Ishikawa (cell line): ENCODE data around the gene PLA2G4F.

Experiments
- CEBPB ChIP-seq: IDR thresholded peaks from 2 replicates; pipeline ENCODE4 v1.6.1; 2012
- CREB1 ChIP-seq: IDR thresholded peaks from 2 replicates; pipeline ENCODE4 v1.6.1; 2012; ENCODE audit warnings: low read depth
- EGR1 ChIP-seq: IDR thresholded peaks from 2 replicates; pipeline ENCODE4 v1.6.1; 2012
- EP300 ChIP-seq: IDR thresholded peaks from 2 replicates; pipeline ENCODE4 v1.6.1; 2012; ENCODE audit warnings: borderline replicate concordance
- FOXM1 ChIP-seq: IDR thresholded peaks from 2 replicates; pipeline ENCODE4 v1.6.1; 2012; ENCODE audit warnings: low read depth, borderline replicate concordance
- MAX ChIP-seq: IDR thresholded peaks from 2 replicates; pipeline ENCODE4 v1.6.1; 2012
- NFIC ChIP-seq: IDR thresholded peaks from 2 replicates; pipeline ENCODE4 v1.6.1; 2012
- RAD21 ChIP-seq: IDR thresholded peaks from 2 replicates; pipeline ENCODE4 v1.6.1; 2012; ENCODE audit warnings: low read depth
- TAF1 ChIP-seq: IDR thresholded peaks from 2 replicates; pipeline ENCODE4 v1.6.1; 2012; ENCODE audit warnings: low read depth, mild to moderate bottlenecking
- TCF12 ChIP-seq: IDR thresholded peaks from 2 replicates; pipeline ENCODE4 v1.6.1; 2012; ENCODE audit warnings: low read depth
- TEAD4 ChIP-seq: IDR thresholded peaks from 2 replicates; pipeline ENCODE4 v1.6.1; 2012
- USF1 ChIP-seq: IDR thresholded peaks from 2 replicates; pipeline ENCODE4 v1.6.1; 2012
- YY1 ChIP-seq: IDR thresholded peaks from 2 replicates; pipeline ENCODE4 v1.6.1; 2012; ENCODE audit warnings: low read depth
- ZBTB7A ChIP-seq: IDR thresholded peaks from 2 replicates; pipeline ENCODE4 v1.6.1; 2012; ENCODE audit warnings: low read depth
- TF ChIP-seq, protein P1 (sequence below): IDR thresholded peaks from 2 replicates; pipeline ENCODE4 v1.6.1; 2012; ENCODE audit warnings: low read depth, mild to moderate bottlenecking

PLA2G4F gene

DNA sequence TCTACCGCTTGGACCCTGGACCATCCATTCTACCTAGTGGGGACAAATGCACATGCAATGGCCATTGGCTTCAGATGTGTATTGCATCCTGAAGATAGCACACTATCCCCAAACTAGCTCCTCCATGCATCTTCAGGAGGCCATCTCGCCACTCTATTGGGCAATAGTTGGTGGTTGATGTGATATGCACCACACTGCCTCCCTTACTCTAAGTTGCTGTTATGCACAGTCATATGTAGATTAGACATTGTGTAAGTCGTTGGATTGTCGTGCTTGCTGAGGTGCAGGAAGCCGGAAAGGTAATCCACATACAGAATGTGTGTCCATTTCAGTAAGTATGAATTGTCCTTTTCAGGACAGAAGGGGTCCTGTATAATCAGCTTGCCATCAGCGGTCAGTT, 35.4 kb downstream of the PLA2G4F start:
- no peak for TF ChIP-seq TAF1
- no peak for TF ChIP-seq ZBTB7A
- TF ChIP-seq TCF12: no peak
- no peak for TF ChIP-seq FOXM1
- no peak for TF ChIP-seq RAD21
- TF ChIP-seq CREB1: no peak

DNA sequence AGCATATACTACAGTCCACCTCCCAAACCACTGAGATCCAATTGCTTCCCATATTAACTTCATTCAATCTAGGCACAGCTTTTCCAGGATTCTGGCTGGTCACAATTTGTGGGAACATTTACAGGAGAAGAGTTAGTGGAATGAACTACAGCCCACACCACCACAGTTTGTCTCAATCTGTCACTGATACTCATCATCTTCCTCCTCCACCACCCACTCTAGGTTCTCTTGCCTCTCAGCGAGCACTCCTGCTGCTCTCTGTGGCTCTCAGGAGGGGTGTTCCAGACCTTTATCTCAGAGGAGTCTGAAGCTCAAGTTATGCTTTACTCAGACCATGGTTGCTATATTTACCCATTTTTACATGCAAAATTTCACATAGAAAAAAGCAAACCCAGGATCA, 36.2 kb downstream of the PLA2G4F start:
- no peak for TF ChIP-seq CEBPB

GRCh38 chr15:42119446-42119760, 37.0 kb downstream of the PLA2G4F start:
- TF ChIP-seq, protein P1, sequence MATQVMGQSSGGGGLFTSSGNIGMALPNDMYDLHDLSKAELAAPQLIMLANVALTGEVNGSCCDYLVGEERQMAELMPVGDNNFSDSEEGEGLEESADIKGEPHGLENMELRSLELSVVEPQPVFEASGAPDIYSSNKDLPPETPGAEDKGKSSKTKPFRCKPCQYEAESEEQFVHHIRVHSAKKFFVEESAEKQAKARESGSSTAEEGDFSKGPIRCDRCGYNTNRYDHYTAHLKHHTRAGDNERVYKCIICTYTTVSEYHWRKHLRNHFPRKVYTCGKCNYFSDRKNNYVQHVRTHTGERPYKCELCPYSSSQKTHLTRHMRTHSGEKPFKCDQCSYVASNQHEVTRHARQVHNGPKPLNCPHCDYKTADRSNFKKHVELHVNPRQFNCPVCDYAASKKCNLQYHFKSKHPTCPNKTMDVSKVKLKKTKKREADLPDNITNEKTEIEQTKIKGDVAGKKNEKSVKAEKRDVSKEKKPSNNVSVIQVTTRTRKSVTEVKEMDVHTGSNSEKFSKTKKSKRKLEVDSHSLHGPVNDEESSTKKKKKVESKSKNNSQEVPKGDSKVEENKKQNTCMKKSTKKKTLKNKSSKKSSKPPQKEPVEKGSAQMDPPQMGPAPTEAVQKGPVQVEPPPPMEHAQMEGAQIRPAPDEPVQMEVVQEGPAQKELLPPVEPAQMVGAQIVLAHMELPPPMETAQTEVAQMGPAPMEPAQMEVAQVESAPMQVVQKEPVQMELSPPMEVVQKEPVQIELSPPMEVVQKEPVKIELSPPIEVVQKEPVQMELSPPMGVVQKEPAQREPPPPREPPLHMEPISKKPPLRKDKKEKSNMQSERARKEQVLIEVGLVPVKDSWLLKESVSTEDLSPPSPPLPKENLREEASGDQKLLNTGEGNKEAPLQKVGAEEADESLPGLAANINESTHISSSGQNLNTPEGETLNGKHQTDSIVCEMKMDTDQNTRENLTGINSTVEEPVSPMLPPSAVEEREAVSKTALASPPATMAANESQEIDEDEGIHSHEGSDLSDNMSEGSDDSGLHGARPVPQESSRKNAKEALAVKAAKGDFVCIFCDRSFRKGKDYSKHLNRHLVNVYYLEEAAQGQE: no peak
- TF ChIP-seq RAD21: no peak
- TF ChIP-seq EP300: no peak
- TF ChIP-seq YY1: no peak
- TF ChIP-seq ZBTB7A: no peak
- no peak for TF ChIP-seq NFIC
- no peak for TF ChIP-seq USF1
- no peak for TF ChIP-seq TCF12
- no peak for TF ChIP-seq TEAD4
- no peak for TF ChIP-seq FOXM1
- TF ChIP-seq CEBPB: no peak
- TF ChIP-seq MAX: no peak

DNA sequence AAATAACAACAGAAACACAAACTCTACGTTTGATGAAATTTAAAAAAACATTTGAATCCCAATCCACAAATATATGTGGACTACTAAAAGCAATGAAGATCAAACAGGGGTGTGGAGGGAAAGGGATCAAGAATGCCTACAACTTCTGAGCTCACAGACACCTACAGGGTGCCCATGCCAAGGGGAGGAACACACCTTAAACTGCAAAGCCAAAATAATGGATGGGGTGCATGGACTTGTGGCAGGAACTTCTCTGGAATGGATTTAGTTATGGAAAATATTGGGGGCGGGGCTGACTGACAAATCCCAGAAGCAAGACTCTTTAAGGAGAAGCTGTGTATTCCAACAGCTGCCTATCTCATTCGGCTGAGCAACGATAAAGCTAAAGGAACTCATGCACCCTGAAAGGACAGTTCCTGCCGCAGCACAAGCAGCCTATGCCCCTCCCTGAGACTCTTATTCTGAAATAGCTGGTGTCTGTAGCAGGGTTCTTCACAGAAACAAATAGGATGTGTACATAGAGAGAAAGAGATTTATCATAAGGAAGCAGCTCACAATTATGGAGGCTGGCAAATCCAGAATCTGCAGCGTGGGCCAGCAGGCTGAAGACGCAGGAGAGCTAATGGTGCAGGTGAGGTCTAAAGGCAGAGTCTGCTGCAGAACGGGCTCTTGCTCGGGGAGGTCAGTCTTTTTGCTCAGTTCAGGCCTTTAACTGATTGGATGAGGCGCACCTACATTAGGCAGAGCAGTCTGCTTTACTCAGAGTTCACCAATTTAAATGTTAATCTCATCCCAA, 37.6 kb downstream of the PLA2G4F start:
- no peak for TF ChIP-seq EP300
- no peak for TF ChIP-seq TEAD4
- no peak for TF ChIP-seq FOXM1
- no peak for TF ChIP-seq YY1
- no peak for TF ChIP-seq CEBPB
- no peak for TF ChIP-seq MAX
- TF ChIP-seq TAF1: no peak
- no peak for TF ChIP-seq TCF12

GRCh38 chr15:42111924-42112323, 44.5 kb downstream of the PLA2G4F start:
- no peak for TF ChIP-seq RAD21
- no peak for TF ChIP-seq ZBTB7A
- TF ChIP-seq CEBPB: no peak
- TF ChIP-seq MAX: no peak
- no peak for TF ChIP-seq EGR1
- no peak for TF ChIP-seq CREB1
- no peak for TF ChIP-seq EP300
- TF ChIP-seq NFIC: no peak
- no peak for TF ChIP-seq TEAD4
- TF ChIP-seq, protein P1: no peak

- no peak for TF ChIP-seq EP300
- TF ChIP-seq ZBTB7A: no peak
- TF ChIP-seq TAF1: no peak
- TF ChIP-seq NFIC: no peak
- TF ChIP-seq USF1: no peak
- TF ChIP-seq CREB1: no peak
- no peak for TF ChIP-seq FOXM1
- TF ChIP-seq TEAD4: no peak
- no peak for TF ChIP-seq CEBPB
- TF ChIP-seq YY1: no peak
- no peak for TF ChIP-seq TCF12
Observed at GRCh38 chr15:42110367-42110766, 46.1 kb downstream of the PLA2G4F start.
